Measurements from ENCODE around the gene VMP1. TPM values are rescaled to one million over a fixed set of nuclear protein-coding genes. Genes with fewer than 3 reads are reported as not detected.
A peak's percentile ranks its signal among the peaks of the same experiment; 100 is the strongest.

Gene VMP1
- polyA plus RNA-seq, 2 of the 4 experiments (the other 2 are of a cell fraction), result 395 to 726 TPM

DNA sequence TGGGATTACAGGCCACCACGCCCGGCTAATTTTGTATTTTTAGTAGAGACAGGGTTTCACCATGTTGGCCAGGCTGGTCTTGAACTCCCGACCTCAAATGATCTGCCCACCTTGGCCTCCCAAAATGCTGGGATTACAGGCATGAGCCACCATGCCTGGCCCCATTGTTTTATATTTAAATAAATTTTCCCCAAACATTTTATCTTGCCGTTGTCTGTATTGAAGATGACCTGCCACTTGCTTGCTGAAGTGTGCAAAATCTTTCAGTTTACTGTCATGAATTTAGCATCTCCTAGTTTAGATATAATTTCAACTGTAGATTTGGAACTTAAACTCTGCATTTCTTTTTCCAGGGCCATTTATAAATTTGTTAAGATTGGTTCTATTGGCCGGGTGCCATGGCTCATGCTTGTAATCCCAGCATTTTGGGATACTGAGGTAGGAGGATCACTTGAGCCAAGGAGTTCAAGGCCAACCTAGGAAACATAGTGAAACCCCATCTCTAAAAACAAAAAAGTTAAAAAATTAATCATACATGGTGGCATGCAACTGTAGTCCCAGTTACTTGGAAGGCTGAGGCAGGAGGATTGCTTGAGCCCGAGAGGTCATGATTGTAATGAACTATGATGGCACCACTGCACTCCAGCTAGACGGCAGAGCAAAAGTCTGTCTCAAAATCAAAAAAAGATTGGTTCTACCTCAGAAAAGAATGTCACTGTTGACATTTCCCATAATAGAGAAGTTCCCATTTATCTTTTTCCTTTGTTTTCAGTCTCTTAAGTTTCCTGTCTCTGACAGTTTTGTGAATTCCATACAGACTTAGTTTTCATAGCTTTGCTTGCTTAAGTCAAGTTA is 84.4 kb downstream of the VMP1 start (continued):
- no peak for TF ChIP-seq KDM5A (IDR thresholded peaks at IDR 0.05)
- no peak for TF ChIP-seq RCOR1 (IDR thresholded peaks at IDR 0.05; ENCODE audit: low read depth, low read length)
- peak in 1 of 2 experiments; percentile 84; a peak in 2 of 4 replicates for TF ChIP-seq CEBPB (IDR thresholded peaks at IDR 0.05)
- peak; percentile 86 for TF ChIP-seq HOXB5 (CRISPR knock-in tag; IDR thresholded peaks at IDR 0.05)
- 0 out of 5 replicates have a peak, but pooled peaks have one; percentile 26 to 29 for TF ChIP-seq RAD21 (conservative IDR thresholded peaks at IDR 0.05 in 1 of 2, IDR thresholded peaks at IDR 0.05 in 1 of 2)
- no peak for TF ChIP-seq KDM1A (IDR thresholded peaks at IDR 0.05; ENCODE audit: low read depth)
- TF ChIP-seq SMC3 (IDR thresholded peaks at IDR 0.05), result no peak
- no peak for TF ChIP-seq PHF8 (IDR thresholded peaks at IDR 0.05; ENCODE audit: borderline replicate concordance, low read depth)
- TF ChIP-seq HEYL (CRISPR knock-in tag; IDR thresholded peaks at IDR 0.05), result peak; percentile 94
- TF ChIP-seq, protein P1, sequence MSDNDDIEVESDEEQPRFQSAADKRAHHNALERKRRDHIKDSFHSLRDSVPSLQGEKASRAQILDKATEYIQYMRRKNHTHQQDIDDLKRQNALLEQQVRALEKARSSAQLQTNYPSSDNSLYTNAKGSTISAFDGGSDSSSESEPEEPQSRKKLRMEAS (IDR thresholded peaks at IDR 0.05), result 0 out of 2 replicates have a peak, but pooled peaks have one; percentile 32
- TF ChIP-seq NFE2L2 (conservative IDR thresholded peaks at IDR 0.05; ENCODE audit: low read length), result no peak
- TF ChIP-seq MAFK (IDR thresholded peaks at IDR 0.05; ENCODE audit: partially characterized antibody), result peak; percentile 2
- TF ChIP-seq, protein P2, sequence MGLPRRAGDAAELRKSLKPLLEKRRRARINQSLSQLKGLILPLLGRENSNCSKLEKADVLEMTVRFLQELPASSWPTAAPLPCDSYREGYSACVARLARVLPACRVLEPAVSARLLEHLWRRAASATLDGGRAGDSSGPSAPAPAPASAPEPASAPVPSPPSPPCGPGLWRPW (IDR thresholded peaks at IDR 0.05), result no peak
- no peak for TF ChIP-seq EHMT2 (IDR thresholded peaks at IDR 0.05; ENCODE audit: low read depth)
- no peak for TF ChIP-seq CBX2 (IDR thresholded peaks at IDR 0.05; ENCODE audit: borderline replicate concordance, low read depth)
- TF ChIP-seq GATA3 (IDR thresholded peaks at IDR 0.05; ENCODE audit: borderline replicate concordance), result peak; percentile 96
- TF ChIP-seq CHD2 (IDR thresholded peaks at IDR 0.05; ENCODE audit: low read length, partially characterized antibody), result no peak
- no peak for TF ChIP-seq MAZ (IDR thresholded peaks at IDR 0.05; ENCODE audit: borderline replicate concordance, low read depth, low read length)
- peak; percentile 69 for TF ChIP-seq CHD4 (IDR thresholded peaks at IDR 0.05; ENCODE audit: borderline replicate concordance)
- no peak for TF ChIP-seq SREBF2 (IDR thresholded peaks at IDR 0.05)
- TF ChIP-seq ZC3H11A (IDR thresholded peaks at IDR 0.05), result no peak
- no peak for TF ChIP-seq RNF2 (IDR thresholded peaks at IDR 0.05; ENCODE audit: borderline replicate concordance, low read depth)
- TF ChIP-seq HOXB13 (CRISPR knock-in tag; IDR thresholded peaks at IDR 0.05; ENCODE audit: low read depth), result peak; percentile 95
- peak; percentile 82 for TF ChIP-seq FOSB (CRISPR knock-in tag; IDR thresholded peaks at IDR 0.05)
- TF ChIP-seq NPAS2 (CRISPR knock-in tag; IDR thresholded peaks at IDR 0.05; ENCODE audit: borderline replicate concordance), result peak; percentile 54; the same call in 1 of the 2 replicates
- no peak for TF ChIP-seq CBX8 (IDR thresholded peaks at IDR 0.05)
- peak; percentile 48 for TF ChIP-seq ZNF302 (CRISPR knock-in tag; IDR thresholded peaks at IDR 0.05)
- no peak for TF ChIP-seq ZFP36 (IDR thresholded peaks at IDR 0.05; ENCODE audit: borderline replicate concordance, partially characterized antibody)
- 0 out of 2 replicates have a peak, but pooled peaks have one; percentile 77 for TF ChIP-seq HOXA7 (CRISPR knock-in tag; IDR thresholded peaks at IDR 0.05)
- no peak; the same call in 1 of the 2 replicates for TF ChIP-seq RARB (CRISPR knock-in tag; IDR thresholded peaks at IDR 0.05)
- no peak for TF ChIP-seq FOSL2 (IDR thresholded peaks at IDR 0.05)
- peak; percentile 81 for TF ChIP-seq FOSL2 (CRISPR knock-in tag; IDR thresholded peaks at IDR 0.05)
- TF ChIP-seq TFCP2L1 (CRISPR knock-in tag; IDR thresholded peaks at IDR 0.05), result peak; percentile 62; the same call in 1 of the 2 replicates
- TF ChIP-seq, protein P3, sequence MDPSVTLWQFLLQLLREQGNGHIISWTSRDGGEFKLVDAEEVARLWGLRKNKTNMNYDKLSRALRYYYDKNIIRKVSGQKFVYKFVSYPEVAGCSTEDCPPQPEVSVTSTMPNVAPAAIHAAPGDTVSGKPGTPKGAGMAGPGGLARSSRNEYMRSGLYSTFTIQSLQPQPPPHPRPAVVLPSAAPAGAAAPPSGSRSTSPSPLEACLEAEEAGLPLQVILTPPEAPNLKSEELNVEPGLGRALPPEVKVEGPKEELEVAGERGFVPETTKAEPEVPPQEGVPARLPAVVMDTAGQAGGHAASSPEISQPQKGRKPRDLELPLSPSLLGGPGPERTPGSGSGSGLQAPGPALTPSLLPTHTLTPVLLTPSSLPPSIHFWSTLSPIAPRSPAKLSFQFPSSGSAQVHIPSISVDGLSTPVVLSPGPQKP (IDR thresholded peaks at IDR 0.05; ENCODE audit: low read depth, low read length), result no peak
- TF ChIP-seq EHF (CRISPR knock-in tag; IDR thresholded peaks at IDR 0.05), result peak; percentile 98
- TF ChIP-seq NR3C1 (IDR thresholded peaks at IDR 0.05), result no peak
- TF ChIP-seq FOXS1 (CRISPR knock-in tag; IDR thresholded peaks at IDR 0.05), result peak; percentile 79
- TF ChIP-seq EP300 (IDR thresholded peaks at IDR 0.05), result peak; percentile 83 to 89; a peak in 4 of 5 replicates
- TF ChIP-seq, protein P4, sequence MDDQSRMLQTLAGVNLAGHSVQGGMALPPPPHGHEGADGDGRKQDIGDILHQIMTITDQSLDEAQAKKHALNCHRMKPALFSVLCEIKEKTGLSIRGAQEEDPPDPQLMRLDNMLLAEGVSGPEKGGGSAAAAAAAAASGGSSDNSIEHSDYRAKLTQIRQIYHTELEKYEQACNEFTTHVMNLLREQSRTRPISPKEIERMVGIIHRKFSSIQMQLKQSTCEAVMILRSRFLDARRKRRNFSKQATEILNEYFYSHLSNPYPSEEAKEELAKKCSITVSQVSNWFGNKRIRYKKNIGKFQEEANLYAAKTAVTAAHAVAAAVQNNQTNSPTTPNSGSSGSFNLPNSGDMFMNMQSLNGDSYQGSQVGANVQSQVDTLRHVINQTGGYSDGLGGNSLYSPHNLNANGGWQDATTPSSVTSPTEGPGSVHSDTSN (IDR thresholded peaks at IDR 0.05), result peak; percentile 58; the same call in 1 of the 2 replicates
- TF ChIP-seq BHLHE40 (IDR thresholded peaks at IDR 0.05; ENCODE audit: low read depth, low read length), result no peak
- TF ChIP-seq JUNB (IDR thresholded peaks at IDR 0.05), result peak; percentile 77
